DMS79 (cell line): ENCODE results near the gene DPYSL4.

Experiments used
- DNase-seq: peaks from one replicate; lab custom pipeline; 2025; lab: John Stamatoyannopoulos, UW

The DPYSL4 gene

GRCh38 chr10:132243141-132243540, 56.4 kb downstream of the DPYSL4 start:
- no peak for DNase-seq

DNA sequence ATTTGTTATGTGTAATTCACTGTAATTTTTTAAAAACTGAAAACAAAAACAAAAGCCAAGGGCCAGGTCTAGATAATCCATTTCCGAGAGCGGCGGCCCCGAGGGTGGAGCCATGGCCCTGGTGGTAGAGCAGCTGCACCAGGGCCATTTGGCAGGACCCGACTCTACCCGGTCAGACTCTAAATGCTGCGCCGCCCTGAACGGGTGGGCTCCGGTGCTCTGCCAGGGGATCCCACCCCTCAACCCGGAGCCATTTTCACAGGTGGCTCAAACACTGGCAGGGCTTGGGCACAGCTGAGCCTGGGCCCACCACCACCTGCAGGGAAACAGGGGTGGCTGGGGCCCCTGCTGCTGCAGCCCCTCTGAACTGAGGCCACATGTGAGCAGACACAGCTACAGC, 56.9 kb downstream of the DPYSL4 start:
- DNase-seq: no peak

- no peak for DNase-seq
Measured at GRCh38 chr10:132245056-132245455, 58.3 kb downstream of the DPYSL4 start.

DNA sequence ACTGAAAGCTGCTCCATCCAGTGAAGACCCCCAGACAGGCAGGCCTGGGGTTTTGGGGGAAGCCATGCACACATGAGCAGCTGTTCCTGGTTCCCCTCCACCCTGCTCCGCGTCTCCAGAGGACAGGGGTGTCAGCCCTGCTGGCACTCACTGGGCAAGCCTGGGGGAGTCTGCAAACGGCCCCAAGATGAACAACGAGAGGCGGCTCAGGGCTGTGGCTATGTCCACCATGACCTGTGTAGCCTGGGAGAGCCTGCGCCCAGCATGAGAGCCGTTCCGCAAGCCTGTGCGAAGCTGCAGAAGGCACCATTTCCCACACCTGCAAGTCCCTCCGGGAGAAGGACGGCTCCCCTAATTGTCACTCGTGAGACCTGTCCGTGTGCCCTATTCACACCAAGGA, 59.5 kb downstream of the DPYSL4 start:
- no peak for DNase-seq

- DNase-seq: no peak
Measured at GRCh38 chr10:132247943-132248342, 61.2 kb downstream of the DPYSL4 start.

DNA sequence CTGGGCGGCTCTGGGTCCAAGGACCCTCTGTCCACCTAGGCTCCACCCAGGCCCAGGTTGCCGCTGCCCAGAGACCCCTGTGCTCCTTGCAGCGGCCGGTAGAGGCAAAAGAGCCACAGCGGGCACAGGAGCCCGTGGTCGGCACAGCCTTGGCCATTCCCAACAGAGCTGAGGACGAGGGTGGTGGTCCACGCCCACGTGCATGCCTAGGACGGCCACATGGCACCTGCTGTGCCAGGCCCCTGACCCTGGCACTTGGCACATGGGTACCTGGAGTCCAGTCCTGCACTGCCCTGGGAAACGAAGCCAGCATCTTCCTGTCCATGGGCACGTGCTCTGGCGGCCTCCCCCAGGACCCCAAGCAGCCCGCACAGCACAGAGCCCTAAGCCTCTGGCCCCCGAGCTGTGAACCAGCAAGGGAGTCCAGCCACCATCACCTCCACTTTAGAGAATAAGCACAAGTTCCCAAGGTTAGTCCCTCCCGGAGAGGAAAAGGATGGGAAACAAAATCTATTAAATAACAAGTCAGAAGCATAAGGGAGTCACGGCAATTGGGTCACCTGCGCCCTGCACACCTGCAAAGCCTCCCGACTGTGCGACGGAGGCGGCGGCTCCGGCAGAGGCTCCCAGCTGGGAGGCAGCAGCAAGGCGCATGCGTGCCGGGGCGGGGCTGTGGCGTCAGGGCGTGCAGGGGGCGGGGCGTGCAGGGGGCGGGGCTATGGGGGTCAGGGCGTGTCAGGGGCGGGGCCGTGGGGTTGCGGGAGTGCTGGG, 61.9 kb downstream of the DPYSL4 start:
- no peak for DNase-seq

DNA sequence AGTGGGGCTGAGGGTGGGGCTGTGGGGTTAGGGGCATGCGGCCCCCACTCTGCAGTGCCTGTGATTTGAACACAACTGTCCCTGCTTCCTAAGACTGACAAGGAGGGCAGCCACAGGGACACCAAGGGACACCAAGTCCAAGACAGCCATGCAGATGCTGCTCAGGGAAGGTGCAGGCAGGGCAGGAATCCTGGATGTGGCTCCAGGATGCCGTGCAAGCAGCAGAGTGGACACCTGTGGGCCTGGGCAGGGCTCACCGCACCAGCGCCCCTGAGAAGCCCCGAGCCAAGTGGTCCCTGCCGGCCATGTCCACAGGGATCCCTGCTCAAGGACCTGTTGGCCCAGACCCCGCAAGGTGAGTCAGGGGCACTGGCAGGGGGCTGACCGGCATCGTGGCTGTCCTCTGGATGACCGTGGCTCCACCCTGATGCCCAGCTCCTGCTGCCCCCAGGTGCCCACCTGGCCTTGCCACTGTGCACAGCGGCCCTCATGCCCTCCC, 62.5 kb downstream of the DPYSL4 start:
- DNase-seq: no peak

DNA sequence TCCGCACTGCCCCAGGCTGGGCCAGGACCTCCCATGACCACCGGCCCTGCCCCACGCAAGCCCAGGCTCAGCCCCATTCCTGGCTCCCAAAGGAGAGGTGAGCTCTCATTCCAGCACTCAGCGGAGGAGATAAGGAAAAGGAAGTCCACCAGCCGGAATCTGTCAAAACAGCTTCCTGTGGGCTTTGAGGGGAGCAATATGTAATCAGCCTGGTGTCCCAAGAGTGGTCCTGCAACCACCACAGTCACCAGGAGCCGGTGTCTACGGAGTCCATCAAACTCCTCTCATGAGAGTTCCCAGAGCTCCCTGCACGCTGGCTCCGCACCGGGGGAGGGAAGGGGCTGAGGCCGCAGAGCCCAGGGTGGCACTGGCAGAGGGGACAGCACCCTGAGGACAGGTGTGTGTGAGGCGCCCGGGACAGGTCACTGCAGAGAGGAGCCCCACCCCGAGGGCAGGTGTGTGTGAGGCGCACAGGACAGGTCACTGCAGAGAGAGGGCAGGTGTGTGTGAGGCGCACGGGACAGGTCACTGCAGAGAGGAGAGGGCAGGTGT, 63.2 kb downstream of the DPYSL4 start:
- DNase-seq: no peak

GRCh38 chr10:132250481-132251475, 64.0 kb downstream of the DPYSL4 start:
- DNase-seq: no peak

DNA sequence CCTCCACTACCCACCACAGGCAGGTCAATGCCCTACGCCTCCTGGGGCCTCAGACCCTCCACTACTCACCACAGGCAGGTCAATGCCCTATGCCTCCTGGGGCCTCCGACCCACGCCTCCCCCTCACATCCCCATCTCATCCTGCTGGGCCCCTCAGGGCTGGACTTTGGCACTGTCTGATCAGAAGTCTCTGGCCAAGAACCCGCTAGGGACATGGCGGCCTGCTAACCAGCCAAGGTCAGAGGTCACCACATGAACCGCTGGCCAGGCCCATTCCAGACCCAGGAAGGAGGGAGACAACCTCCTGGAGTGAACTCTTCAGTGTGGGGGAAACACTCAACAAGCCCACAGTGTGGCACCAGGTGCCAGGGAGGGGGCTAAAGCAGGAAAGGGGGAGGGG, 65.2 kb downstream of the DPYSL4 start:
- no peak for DNase-seq

DNA sequence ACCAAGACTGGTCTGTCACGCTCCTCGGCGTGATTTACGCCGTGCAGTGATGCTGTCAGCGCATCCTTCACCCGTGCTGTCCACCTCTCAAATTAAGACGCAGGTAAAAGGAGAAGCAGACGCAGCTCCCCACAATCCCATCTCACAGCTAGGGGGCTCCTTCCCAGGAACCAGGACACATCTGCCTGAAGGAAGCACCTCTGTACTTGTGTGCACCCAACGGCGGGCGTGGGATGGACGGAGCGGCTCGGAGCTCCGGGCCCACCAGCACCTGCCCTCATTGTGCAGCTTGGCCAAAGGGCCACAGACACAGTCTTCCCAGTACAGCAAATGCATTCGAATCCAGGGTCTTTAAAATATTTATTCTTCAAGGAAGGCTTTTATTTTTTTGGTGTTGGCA, 65.7 kb downstream of the DPYSL4 start:
- no peak for DNase-seq

- DNase-seq: no peak
Measured at GRCh38 chr10:132253092-132253687, 66.4 kb downstream of the DPYSL4 start.

GRCh38 chr10:132254841-132255240, 68.1 kb downstream of the DPYSL4 start:
- no peak for DNase-seq
